A549 (cell line): ENCODE results near the gene CDH26. TPM values are rescaled to one million over a fixed set of nuclear protein-coding genes. Genes with fewer than 3 reads are reported as not detected.

Experiments used
- ATAC-seq, 2 experiments: fragments of 200-7000 bp in 1 of 2; fragments of >200 bp in 1 of 2; cut with Nextera tagmentation in 1 of 2; cut with Tn5 transposase in 1 of 2; 3 replicates each; pipeline versions ENCODE4 v1.8.0 to v1.9.1; 2018 to 2020; ENCODE audit warnings: mild to moderate bottlenecking in 1 of 2, moderate library complexity in 1 of 2
- CTCF ChIA-PET: fragments of 300-600 bp; sonication (Branson Sonifier 250); formaldehyde crosslinking; extraction: SDS; loops from one replicate; lab custom pipeline; 2021; ENCODE audit warnings: antibody characterized with exemption, inconsistent platforms; lab: Yijun Ruan, JAX
- POLR2A ChIA-PET: fragments of 350-600 bp; formaldehyde crosslinking; extraction: SDS; loops from one replicate; lab custom pipeline; 2021; ENCODE audit warnings: antibody characterized with exemption, inconsistent platforms; lab: Yijun Ruan, JAX
- DNase-seq, 2 experiments: peaks; one replicate each; pipeline versions ENCODE4 v3.0.0 to v3.0.0-alpha.2; 2011 to 2016; ENCODE audit warnings: low read depth in 1 of 2, low spot score in 1 of 2
- FAIRE-seq: peaks from 2 replicates; lab custom pipeline; 2011; peaks lifted over from hg19 to GRCh38; lab: Jason Lieb, UNC
- H3K27ac ChIP-seq, 2 experiments: fragments of >200 bp; sonication (Bioruptor Twin); formaldehyde crosslinking; 3 replicates each; pipeline ENCODE4 v1.5.1; 2016 to 2017
- H3K4me1 ChIP-seq: fragments of >200 bp; sonication (Bioruptor Twin); formaldehyde crosslinking; 3 replicates; pipeline ENCODE4 v1.6.1; 2016
- H3K4me2 ChIP-seq: fragments of >200 bp; sonication (Bioruptor Twin); formaldehyde crosslinking; 3 replicates; pipeline ENCODE4 v1.6.1; 2016
- H3K4me3 ChIP-seq: fragments of >200 bp; sonication (Bioruptor Twin); formaldehyde crosslinking; 3 replicates; pipeline ENCODE4 v1.5.1; 2016
- H3K9me3 ChIP-seq: fragments of >200 bp; sonication (Bioruptor Twin); formaldehyde crosslinking; 3 replicates; pipeline ENCODE4 v1.6.1; 2016
- CBX8 ChIP-seq: fragments of 200-600 bp; sonication (generic); IDR thresholded peaks from 2 replicates; pipeline ENCODE4 v1.6.1; 2016
- CHD2 ChIP-seq: fragments of 150-350 bp; IDR thresholded peaks from 2 replicates; pipeline ENCODE4 v1.6.1; 2014; ENCODE audit warnings: low read length; ENCODE audit not compliant: partially characterized antibody
- EP300 ChIP-seq, 2 experiments: fragments of >200 bp; sonication (Bioruptor Twin); formaldehyde crosslinking; IDR thresholded peaks; 2 replicates in 1 of 2; 3 replicates in 1 of 2; pipeline ENCODE4 v1.6.1; 2016 to 2017
- FOSL2 ChIP-seq, 2 experiments: fragments of 450-650 bp in 1 of 2; fragments of >200 bp in 1 of 2; sonication (Bioruptor Twin) in 1 of 2; formaldehyde crosslinking; IDR thresholded peaks; 2 replicates each; pipeline versions ENCODE4 v1.5.0 to v1.6.1; 2016 to 2020; ENCODE audit warnings: mild to moderate bottlenecking in 1 of 2, moderate library complexity in 1 of 2
- FOXS1 ChIP-seq: fragments of 250-450 bp; sonication (Bioruptor Pico); IDR thresholded peaks from 2 replicates; pipeline ENCODE4 v1.5.0; 2020; ENCODE audit warnings: mild to moderate bottlenecking, moderate library complexity
- HEYL ChIP-seq: fragments of 250-450 bp; sonication (Bioruptor Pico); IDR thresholded peaks from 2 replicates; pipeline ENCODE4 v1.8.0; 2021; ENCODE audit warnings: mild to moderate bottlenecking, moderate library complexity
- HOXA7 ChIP-seq: fragments of 250-450 bp; sonication (Bioruptor Pico); IDR thresholded peaks from 2 replicates; pipeline ENCODE4 v1.5.0; 2020; ENCODE audit warnings: mild to moderate bottlenecking, moderate library complexity
- HOXB13 ChIP-seq: fragments of 250-450 bp; sonication (Bioruptor Pico); IDR thresholded peaks from 2 replicates; pipeline ENCODE4 v1.5.0; 2020; ENCODE audit warnings: low read depth, mild to moderate bottlenecking, moderate library complexity
- JUN ChIP-seq, 2 experiments: fragments of >200 bp; sonication (Bioruptor Twin); formaldehyde crosslinking; IDR thresholded peaks; 2 replicates in 1 of 2; 3 replicates in 1 of 2; pipeline ENCODE4 v1.6.1; 2016 to 2017
- JUNB ChIP-seq: fragments of >200 bp; sonication (Bioruptor Twin); formaldehyde crosslinking; IDR thresholded peaks from 2 replicates; pipeline ENCODE4 v1.6.1; 2016
- NPAS2 ChIP-seq: fragments of 250-450 bp; sonication (Bioruptor Pico); IDR thresholded peaks from 2 replicates; pipeline ENCODE4 v1.8.0; 2022; ENCODE audit warnings: mild to moderate bottlenecking, moderate library complexity, borderline replicate concordance
- RCOR1 ChIP-seq: fragments of 150-350 bp; IDR thresholded peaks from 2 replicates; pipeline ENCODE4 v1.6.1; 2014; ENCODE audit warnings: antibody characterized with exemption, low read length, low read depth
- SREBF2 ChIP-seq: fragments of 450-650 bp; IDR thresholded peaks from 2 replicates; pipeline ENCODE4 v1.6.1; 2014; ENCODE audit warnings: mild to moderate bottlenecking, moderate library complexity
- ZSCAN20 ChIP-seq: fragments of 250-450 bp; sonication (Bioruptor Pico); IDR thresholded peaks from 2 replicates; pipeline ENCODE4 v1.8.0; 2022; ENCODE audit warnings: mild to moderate bottlenecking, moderate library complexity
- WGBS: methylation state at CpG from one replicate; pipeline ENCODE4 v1.1.6; 2017; ENCODE audit errors: missing lambda C conversion rate; 5-methylcytosine and 5-hydroxymethylcytosine counted together
- polyA plus RNA-seq, 4 experiments: library from polyadenylated mRNA; depleted of rRNA in 3 of 4; stranded (reverse); fragments of >200 nt; fragmentation: RNase III in 1 of 4; extraction: RNeasy Plus Mini Kit Qiagen cat#74134 plus additional on column Dnase treatment in 1 of 4; gene quantifications; 2 replicates in 3 of 4; 3 replicates in 1 of 4; pipeline ENCODE4 v1.2.3, GENCODE V29; 2011 to 2017
- TF ChIP-seq, protein P1 (sequence below): fragments of 250-450 bp; sonication (Bioruptor Pico); IDR thresholded peaks from 2 replicates; pipeline ENCODE4 v1.5.0; 2020; ENCODE audit warnings: low read depth, mild to moderate bottlenecking, moderate library complexity
- TF ChIP-seq, protein P2 (sequence below): IDR thresholded peaks from 2 replicates; pipeline ENCODE4 v1.6.1; 2012
- TF ChIP-seq, protein P3 (sequence below): fragments of >200 bp; sonication (Bioruptor Twin); formaldehyde crosslinking; IDR thresholded peaks from 3 replicates; pipeline ENCODE4 v1.5.1; 2016
- TF ChIP-seq, protein P4 (sequence below): fragments of 200-600 bp; sonication (generic); IDR thresholded peaks from 2 replicates; pipeline ENCODE4 v1.6.1; 2016; ENCODE audit warnings: antibody characterized with exemption, mild to moderate bottlenecking, moderate library complexity

The CDH26 gene
- polyA plus RNA-seq, 2 of the 4 experiments (the other 2 are of a cell fraction): 0.27 to 0.57 TPM

DNA sequence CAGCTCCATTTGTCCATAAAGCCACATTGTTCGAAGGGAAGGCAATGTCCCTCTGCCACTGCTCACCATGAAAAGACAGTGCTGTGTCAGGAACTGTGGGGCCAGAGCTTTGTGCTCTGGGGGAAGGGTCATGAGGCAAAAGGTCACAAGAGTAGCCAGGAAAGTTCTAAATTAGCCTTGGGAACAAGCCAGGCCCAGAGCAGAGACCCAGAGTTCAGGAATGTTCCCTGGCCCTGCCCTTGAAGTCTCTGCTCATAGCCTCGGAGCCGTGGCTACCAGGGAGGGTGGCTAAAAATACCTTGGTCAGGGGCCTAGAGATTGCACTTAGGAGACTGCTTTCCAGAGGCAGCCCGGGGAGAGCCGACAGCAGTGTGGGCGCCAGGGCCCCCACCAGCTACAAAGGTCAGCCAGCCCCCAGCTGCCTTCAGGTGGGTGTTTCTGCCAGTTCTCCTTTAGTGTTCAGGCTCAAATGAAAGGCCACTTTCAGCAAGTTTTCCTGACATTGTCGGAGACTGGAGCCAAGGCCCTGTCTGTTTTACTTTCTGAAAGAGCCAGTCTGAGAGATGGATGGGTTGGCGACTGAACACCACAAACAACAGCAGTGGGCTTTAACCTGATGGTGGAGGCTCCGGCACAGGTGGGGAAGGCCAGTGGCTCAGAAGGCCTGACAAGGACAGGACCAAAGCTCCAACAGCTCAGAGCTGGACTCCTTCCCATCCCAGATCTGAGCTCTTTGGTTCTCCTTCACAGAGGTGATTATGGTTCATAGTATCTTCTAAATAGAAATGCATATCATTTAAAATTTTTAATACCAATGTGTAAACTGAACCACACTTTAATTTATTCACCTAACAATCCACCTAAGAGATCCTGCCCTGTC lies 76.2 kb downstream of the CDH26 start:
- FAIRE-seq: no peak

DNA sequence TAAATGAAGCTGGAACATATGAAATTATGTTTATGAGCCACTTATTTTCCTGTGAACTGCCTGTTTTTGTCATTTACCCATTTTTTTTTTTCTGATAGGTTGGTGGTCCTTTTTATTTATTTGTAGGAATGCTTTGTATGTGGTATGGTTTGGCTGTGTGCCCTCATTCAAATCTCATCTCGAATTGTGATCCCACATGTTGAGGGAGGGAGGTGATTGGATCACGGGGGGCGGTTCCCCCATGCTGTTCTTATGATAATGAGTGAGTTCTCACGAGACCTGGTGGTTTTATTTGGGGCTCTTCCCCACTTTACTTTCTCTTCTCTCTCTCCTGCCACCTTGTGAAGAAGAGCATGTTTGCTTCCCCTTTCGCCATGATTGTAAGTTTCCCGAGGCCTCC lies 77.3 kb downstream of the CDH26 start:
- no peak for DNase-seq
- Histone ChIP-seq H3K4me3 (no peak overlapping the region), H3K27ac (no peak overlapping the region), H3K4me2 (no peak overlapping the region), H3K9me3 (no peaks in the 10 kb centered on the region), H3K4me1 (peaks cover 12% of the 10 kb centered on the region; the same call in 1 of the 3 replicates)
- POLR2A ChIA-PET: interaction anchor here (0.6 kb wide), 1 partner anchor 52 kb away, joined by 6 read pairs; no protein-coding TSS in a partner anchor
- TF ChIP-seq, protein P1, sequence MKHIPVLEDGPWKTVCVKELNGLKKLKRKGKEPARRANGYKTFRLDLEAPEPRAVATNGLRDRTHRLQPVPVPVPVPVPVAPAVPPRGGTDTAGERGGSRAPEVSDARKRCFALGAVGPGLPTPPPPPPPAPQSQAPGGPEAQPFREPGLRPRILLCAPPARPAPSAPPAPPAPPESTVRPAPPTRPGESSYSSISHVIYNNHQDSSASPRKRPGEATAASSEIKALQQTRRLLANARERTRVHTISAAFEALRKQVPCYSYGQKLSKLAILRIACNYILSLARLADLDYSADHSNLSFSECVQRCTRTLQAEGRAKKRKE (CRISPR knock-in tag): no peak
- no peak for TF ChIP-seq CBX8
- no peak for TF ChIP-seq FOXS1 (CRISPR knock-in tag)
- TF ChIP-seq FOSL2 (IDR thresholded peaks at IDR 0.05): no peak
- TF ChIP-seq FOSL2 (CRISPR knock-in tag; IDR thresholded peaks at IDR 0.05): no peak
- TF ChIP-seq JUN (IDR thresholded peaks at IDR 0.05): no peak
- no peak for TF ChIP-seq EP300 (IDR thresholded peaks at IDR 0.05)
- TF ChIP-seq, protein P2, sequence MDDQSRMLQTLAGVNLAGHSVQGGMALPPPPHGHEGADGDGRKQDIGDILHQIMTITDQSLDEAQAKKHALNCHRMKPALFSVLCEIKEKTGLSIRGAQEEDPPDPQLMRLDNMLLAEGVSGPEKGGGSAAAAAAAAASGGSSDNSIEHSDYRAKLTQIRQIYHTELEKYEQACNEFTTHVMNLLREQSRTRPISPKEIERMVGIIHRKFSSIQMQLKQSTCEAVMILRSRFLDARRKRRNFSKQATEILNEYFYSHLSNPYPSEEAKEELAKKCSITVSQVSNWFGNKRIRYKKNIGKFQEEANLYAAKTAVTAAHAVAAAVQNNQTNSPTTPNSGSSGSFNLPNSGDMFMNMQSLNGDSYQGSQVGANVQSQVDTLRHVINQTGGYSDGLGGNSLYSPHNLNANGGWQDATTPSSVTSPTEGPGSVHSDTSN: no peak
- TF ChIP-seq JUNB: no peak
- TF ChIP-seq, protein P3, sequence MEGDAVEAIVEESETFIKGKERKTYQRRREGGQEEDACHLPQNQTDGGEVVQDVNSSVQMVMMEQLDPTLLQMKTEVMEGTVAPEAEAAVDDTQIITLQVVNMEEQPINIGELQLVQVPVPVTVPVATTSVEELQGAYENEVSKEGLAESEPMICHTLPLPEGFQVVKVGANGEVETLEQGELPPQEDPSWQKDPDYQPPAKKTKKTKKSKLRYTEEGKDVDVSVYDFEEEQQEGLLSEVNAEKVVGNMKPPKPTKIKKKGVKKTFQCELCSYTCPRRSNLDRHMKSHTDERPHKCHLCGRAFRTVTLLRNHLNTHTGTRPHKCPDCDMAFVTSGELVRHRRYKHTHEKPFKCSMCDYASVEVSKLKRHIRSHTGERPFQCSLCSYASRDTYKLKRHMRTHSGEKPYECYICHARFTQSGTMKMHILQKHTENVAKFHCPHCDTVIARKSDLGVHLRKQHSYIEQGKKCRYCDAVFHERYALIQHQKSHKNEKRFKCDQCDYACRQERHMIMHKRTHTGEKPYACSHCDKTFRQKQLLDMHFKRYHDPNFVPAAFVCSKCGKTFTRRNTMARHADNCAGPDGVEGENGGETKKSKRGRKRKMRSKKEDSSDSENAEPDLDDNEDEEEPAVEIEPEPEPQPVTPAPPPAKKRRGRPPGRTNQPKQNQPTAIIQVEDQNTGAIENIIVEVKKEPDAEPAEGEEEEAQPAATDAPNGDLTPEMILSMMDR: no peak
- no peak for TF ChIP-seq HOXB13 (CRISPR knock-in tag)
- no peak for TF ChIP-seq CHD2
- WGBS: 51% methylated on average over 6 of the region's 6 CpGs
- CTCF ChIA-PET: no interaction called here
- no peak for FAIRE-seq
- no peak for ATAC-seq

More for the DNA sequence above, 76.2 kb downstream of the CDH26 start:
- POLR2A ChIA-PET: no interaction called here
- Histone ChIP-seq H3K9me3 (no peaks in the 10 kb centered on the region), H3K4me1 (peaks cover 12% of the 10 kb centered on the region; the same call in 1 of the 3 replicates), H3K4me3 (no peak overlapping the region), H3K4me2 (no peak overlapping the region), H3K27ac (no peak overlapping the region)
- CTCF ChIA-PET: no interaction called here
- 75% methylated on average over 6 of the region's 9 CpGs for WGBS
- ATAC-seq: no peak
- TF ChIP-seq SREBF2 (no peak), NPAS2 (CRISPR knock-in tag) (no peak), ZSCAN20 (CRISPR knock-in tag) (no peak), RCOR1 (no peak), HOXB13 (CRISPR knock-in tag) (no peak), HEYL (CRISPR knock-in tag) (no peak), HOXA7 (CRISPR knock-in tag) (no peak)
- TF ChIP-seq, protein P1 (CRISPR knock-in tag): no peak
- TF ChIP-seq, protein P4, sequence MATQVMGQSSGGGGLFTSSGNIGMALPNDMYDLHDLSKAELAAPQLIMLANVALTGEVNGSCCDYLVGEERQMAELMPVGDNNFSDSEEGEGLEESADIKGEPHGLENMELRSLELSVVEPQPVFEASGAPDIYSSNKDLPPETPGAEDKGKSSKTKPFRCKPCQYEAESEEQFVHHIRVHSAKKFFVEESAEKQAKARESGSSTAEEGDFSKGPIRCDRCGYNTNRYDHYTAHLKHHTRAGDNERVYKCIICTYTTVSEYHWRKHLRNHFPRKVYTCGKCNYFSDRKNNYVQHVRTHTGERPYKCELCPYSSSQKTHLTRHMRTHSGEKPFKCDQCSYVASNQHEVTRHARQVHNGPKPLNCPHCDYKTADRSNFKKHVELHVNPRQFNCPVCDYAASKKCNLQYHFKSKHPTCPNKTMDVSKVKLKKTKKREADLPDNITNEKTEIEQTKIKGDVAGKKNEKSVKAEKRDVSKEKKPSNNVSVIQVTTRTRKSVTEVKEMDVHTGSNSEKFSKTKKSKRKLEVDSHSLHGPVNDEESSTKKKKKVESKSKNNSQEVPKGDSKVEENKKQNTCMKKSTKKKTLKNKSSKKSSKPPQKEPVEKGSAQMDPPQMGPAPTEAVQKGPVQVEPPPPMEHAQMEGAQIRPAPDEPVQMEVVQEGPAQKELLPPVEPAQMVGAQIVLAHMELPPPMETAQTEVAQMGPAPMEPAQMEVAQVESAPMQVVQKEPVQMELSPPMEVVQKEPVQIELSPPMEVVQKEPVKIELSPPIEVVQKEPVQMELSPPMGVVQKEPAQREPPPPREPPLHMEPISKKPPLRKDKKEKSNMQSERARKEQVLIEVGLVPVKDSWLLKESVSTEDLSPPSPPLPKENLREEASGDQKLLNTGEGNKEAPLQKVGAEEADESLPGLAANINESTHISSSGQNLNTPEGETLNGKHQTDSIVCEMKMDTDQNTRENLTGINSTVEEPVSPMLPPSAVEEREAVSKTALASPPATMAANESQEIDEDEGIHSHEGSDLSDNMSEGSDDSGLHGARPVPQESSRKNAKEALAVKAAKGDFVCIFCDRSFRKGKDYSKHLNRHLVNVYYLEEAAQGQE: no peak
- TF ChIP-seq, protein P3: no peak
- DNase-seq: no peak
